ENCODE data around the gene MAB21L4. TPM values are rescaled to one million over a fixed set of nuclear protein-coding genes. Genes with fewer than 3 reads are reported as not detected.

The MAB21L4 gene
- total and polyA plus RNA-seq, 10 donors: 0.04 to 0.70 (median 0.23) TPM; not detected in 6

GRCh38 chr2:240889601-240890560 is 6.1 kb downstream of the MAB21L4 start:
- H3K27me3 ChIP-seq (replicated peaks in 1 of 7): no peaks in the 10 kb centered on the region
- H3K4me3 ChIP-seq: no peak overlapping the region
- 74 to 91% (median 82%) methylated on average over 9 to 38 of the region's 38 CpGs for WGBS, 5 donors
- intact Hi-C loops (cut with DNase I; ENCODE audit: low total_unique reads): no loop called here
- H3K9me3 ChIP-seq: no peaks in the 10 kb centered on the region
- H3K27ac ChIP-seq: no peak overlapping the region
- no peak for DNase-seq
- TF ChIP-seq POLR2A (IDR thresholded peaks at IDR 0.05) (no peak), CTCF (IDR thresholded peaks at IDR 0.05 in 8 of 11, conservative IDR thresholded peaks at IDR 0.05 in 3 of 11) (no peak), POLR2AphosphoS5 (IDR thresholded peaks at IDR 0.05) (no peak)
- peaks cover 0 to 7% (median 0%) of the 10 kb centered on the region in 6 donors for H3K4me1 ChIP-seq
- no peaks in the 10 kb centered on the region for H3K36me3 ChIP-seq

GRCh38 chr2:240888890-240889573 is 6.9 kb downstream of the MAB21L4 start:
- Histone ChIP-seq H3K36me3 (no peaks in the 10 kb centered on the region), H3K4me3 (no peak overlapping the region), H3K9me3 (no peaks in the 10 kb centered on the region), H3K27me3 (replicated peaks in 1 of 7) (no peaks in the 10 kb centered on the region), H3K4me1 (peaks cover 0 to 6% (median 0%) of the 10 kb centered on the region in 6 donors), H3K27ac (no peak overlapping the region)
- intact Hi-C loops (cut with DNase I; ENCODE audit: low total_unique reads): no loop called here
- TF ChIP-seq CTCF (IDR thresholded peaks at IDR 0.05 in 8 of 11, conservative IDR thresholded peaks at IDR 0.05 in 3 of 11): no peak
- no peak for TF ChIP-seq POLR2A (IDR thresholded peaks at IDR 0.05)
- no peak for TF ChIP-seq POLR2AphosphoS5 (IDR thresholded peaks at IDR 0.05)
- WGBS, 5 donors: 78 to 91% (median 81%) methylated on average over 7 to 11 of the region's 11 CpGs
- DNase-seq: no peak

- DNase-seq: no peak
- intact Hi-C loops (cut with DNase I; ENCODE audit: low total_unique reads): no loop called here
Measured at GRCh38 chr2:240888130-240888889, 7.6 kb downstream of the MAB21L4 start.

More at GRCh38 chr2:240888130-240888889, 7.6 kb downstream of the MAB21L4 start:
- H3K36me3 ChIP-seq: no peaks in the 10 kb centered on the region
- TF ChIP-seq POLR2AphosphoS5 (IDR thresholded peaks at IDR 0.05) (no peak), POLR2A (IDR thresholded peaks at IDR 0.05) (no peak), CTCF (IDR thresholded peaks at IDR 0.05 in 8 of 11, conservative IDR thresholded peaks at IDR 0.05 in 3 of 11) (no peak)
- H3K4me1 ChIP-seq: no peaks in the 10 kb centered on the region
- H3K9me3 ChIP-seq: no peaks in the 10 kb centered on the region
- no peaks in the 10 kb centered on the region for H3K27me3 ChIP-seq (replicated peaks in 1 of 7)
- 89 to 99% (median 95%) methylated on average over 16 to 37 of the region's 37 CpGs for WGBS, 5 donors
- no peak overlapping the region for H3K27ac ChIP-seq
- H3K4me3 ChIP-seq: no peak overlapping the region
